ENCODE measurements around the gene LYRM2. TPM values are rescaled to one million over a fixed set of nuclear protein-coding genes. Genes with fewer than 3 reads are reported as not detected.

The LYRM2 gene
- total RNA-seq, 4 donors from 2014 or later = 16.1 to 24.7 (median 20.1) TPM

GRCh38 chr6:89596056-89596455 lies 42.5 kb downstream of the LYRM2 start:
- TF ChIP-seq, protein P1, sequence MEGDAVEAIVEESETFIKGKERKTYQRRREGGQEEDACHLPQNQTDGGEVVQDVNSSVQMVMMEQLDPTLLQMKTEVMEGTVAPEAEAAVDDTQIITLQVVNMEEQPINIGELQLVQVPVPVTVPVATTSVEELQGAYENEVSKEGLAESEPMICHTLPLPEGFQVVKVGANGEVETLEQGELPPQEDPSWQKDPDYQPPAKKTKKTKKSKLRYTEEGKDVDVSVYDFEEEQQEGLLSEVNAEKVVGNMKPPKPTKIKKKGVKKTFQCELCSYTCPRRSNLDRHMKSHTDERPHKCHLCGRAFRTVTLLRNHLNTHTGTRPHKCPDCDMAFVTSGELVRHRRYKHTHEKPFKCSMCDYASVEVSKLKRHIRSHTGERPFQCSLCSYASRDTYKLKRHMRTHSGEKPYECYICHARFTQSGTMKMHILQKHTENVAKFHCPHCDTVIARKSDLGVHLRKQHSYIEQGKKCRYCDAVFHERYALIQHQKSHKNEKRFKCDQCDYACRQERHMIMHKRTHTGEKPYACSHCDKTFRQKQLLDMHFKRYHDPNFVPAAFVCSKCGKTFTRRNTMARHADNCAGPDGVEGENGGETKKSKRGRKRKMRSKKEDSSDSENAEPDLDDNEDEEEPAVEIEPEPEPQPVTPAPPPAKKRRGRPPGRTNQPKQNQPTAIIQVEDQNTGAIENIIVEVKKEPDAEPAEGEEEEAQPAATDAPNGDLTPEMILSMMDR (IDR thresholded peaks at IDR 0.05; ENCODE audit: low read depth) = no peak

- TF ChIP-seq, protein P1 (IDR thresholded peaks at IDR 0.05; ENCODE audit: low read depth) = no peak
Measured at GRCh38 chr6:89591745-89592144, 46.8 kb downstream of the LYRM2 start.

GRCh38 chr6:89590133-89590532 lies 48.4 kb downstream of the LYRM2 start:
- TF ChIP-seq, protein P1 (IDR thresholded peaks at IDR 0.05; ENCODE audit: low read depth) = no peak

DNA sequence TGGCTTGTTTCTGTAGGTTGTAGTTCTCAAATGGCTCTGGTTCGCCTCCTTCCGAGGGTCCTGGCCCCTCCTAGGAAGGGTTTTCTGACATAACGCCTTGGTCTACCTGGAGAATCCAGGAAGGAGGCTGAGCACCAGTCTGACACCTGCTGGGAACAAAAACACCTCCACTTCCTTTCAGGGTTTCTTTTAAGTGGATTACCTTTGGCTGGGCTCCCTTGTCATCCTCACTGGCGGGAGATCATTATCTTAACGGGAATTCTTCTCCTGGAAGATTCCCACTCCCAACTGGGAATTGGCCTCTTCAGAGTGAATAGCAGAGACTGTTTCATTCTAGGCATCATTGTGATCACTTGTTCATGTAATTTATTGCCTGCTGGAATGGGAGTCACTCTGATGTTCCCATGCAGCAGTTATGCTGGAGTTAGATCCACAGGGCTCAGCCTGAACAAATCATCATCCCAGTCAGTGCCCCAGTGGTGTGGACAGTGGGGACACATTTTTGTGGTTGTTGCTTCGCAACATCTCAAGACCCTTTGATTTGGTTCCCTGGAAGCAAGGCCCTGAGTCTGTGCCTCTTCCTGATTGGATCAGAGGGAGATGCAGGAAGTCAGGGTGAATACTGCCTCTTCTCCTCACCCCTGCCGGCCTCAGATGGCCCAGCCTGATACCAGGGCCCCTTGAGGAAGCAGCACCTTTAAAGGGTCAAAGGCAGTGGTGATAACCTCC lies 49.1 kb downstream of the LYRM2 start:
- TF ChIP-seq, protein P1 (IDR thresholded peaks at IDR 0.05; ENCODE audit: low read depth) = no peak

- TF ChIP-seq, protein P1 (IDR thresholded peaks at IDR 0.05; ENCODE audit: low read depth) = no peak
Measured at GRCh38 chr6:89585154-89585553, 53.4 kb downstream of the LYRM2 start.

- TF ChIP-seq, protein P1 (IDR thresholded peaks at IDR 0.05; ENCODE audit: low read depth) = no peak
Measured at GRCh38 chr6:89584539-89584938, 54.0 kb downstream of the LYRM2 start.

GRCh38 chr6:89583559-89583958 lies 55.0 kb downstream of the LYRM2 start:
- TF ChIP-seq, protein P1 (IDR thresholded peaks at IDR 0.05; ENCODE audit: low read depth) = no peak

All from subcutaneous adipose tissue (tissue), 4 donors.